ENCODE measurements around the gene EML3. TPM values are rescaled to one million over a fixed set of nuclear protein-coding genes. Genes with fewer than 3 reads are reported as not detected.

EML3 gene
- polyA plus RNA-seq, 2 of the 4 experiments (the other 2 are of a cell fraction): 15.2 to 27.2 TPM

- WGBS (ENCODE audit: missing lambda C conversion rate): 2% methylated on average over 57 of the region's 73 CpGs
- Histone ChIP-seq H3K27ac (peak within 1 kb of the TSS; percentile 94 to 97), H3K9me3 (no peaks in the 10 kb centered on the region), H3K4me2 (peak within 1 kb of the TSS; percentile 96), H3K4me3 (peak within 1 kb of the TSS; percentile 79), H3K4me1 (peaks cover 11% of the 10 kb centered on the region)
- CTCF ChIA-PET: interaction anchor here (0.7 to 1.6 kb wide), 7 partner anchors 10 to 266 kb away, joined by 3 to 6 read pairs (median 3); partner anchors contain the start of genes C11orf98, CSKMT and EML3
- DNase-seq (ENCODE audit: low read depth in 1 of 2, low spot score in 1 of 2) (peak; percentile 97 to 99), FAIRE-seq (no peak), ATAC-seq (peak; percentile 97 to 99)
- POLR2A ChIA-PET: interaction anchor here (0.6 to 2.0 kb wide), 11 partner anchors 9 to 108 kb away, joined by 3 to 35 read pairs (median 6); partner anchors contain the start of genes B3GAT3, C11orf98, CSKMT and HNRNPUL2
- TF ChIP-seq, protein P1, sequence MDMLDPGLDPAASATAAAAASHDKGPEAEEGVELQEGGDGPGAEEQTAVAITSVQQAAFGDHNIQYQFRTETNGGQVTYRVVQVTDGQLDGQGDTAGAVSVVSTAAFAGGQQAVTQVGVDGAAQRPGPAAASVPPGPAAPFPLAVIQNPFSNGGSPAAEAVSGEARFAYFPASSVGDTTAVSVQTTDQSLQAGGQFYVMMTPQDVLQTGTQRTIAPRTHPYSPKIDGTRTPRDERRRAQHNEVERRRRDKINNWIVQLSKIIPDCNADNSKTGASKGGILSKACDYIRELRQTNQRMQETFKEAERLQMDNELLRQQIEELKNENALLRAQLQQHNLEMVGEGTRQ (IDR thresholded peaks at IDR 0.05): no peak
- TF ChIP-seq KDM5A (IDR thresholded peaks at IDR 0.05) (peak; percentile 83), MAFK (IDR thresholded peaks at IDR 0.05; ENCODE audit: partially characterized antibody) (no peak), TP53 (CRISPR knock-in tag; IDR thresholded peaks at IDR 0.05) (no peak), CTCF (IDR thresholded peaks at IDR 0.05) (no peak), HOXA7 (CRISPR knock-in tag; IDR thresholded peaks at IDR 0.05) (no peak), BHLHE40 (IDR thresholded peaks at IDR 0.05; ENCODE audit: low read depth, low read length) (no peak), BCL3 (IDR thresholded peaks at IDR 0.05) (peak; percentile 92; the same call in 2 of the 3 replicates), CEBPB (IDR thresholded peaks at IDR 0.05) (no peak), EP300 (IDR thresholded peaks at IDR 0.05) (no peak), EHF (CRISPR knock-in tag; IDR thresholded peaks at IDR 0.05) (no peak), PHF8 (IDR thresholded peaks at IDR 0.05; ENCODE audit: borderline replicate concordance, low read depth) (peak; percentile 85; the same call in 1 of the 2 replicates), CHD4 (IDR thresholded peaks at IDR 0.05; ENCODE audit: borderline replicate concordance) (no peak), FOXS1 (CRISPR knock-in tag; IDR thresholded peaks at IDR 0.05) (no peak), ZC3H11A (IDR thresholded peaks at IDR 0.05) (no peak), MYC (IDR thresholded peaks at IDR 0.05; ENCODE audit: borderline replicate concordance, low read length) (no peak), RAD21 (conservative IDR thresholded peaks at IDR 0.05 in 1 of 2, IDR thresholded peaks at IDR 0.05 in 1 of 2) (no peak), NFE2L2 (conservative IDR thresholded peaks at IDR 0.05; ENCODE audit: low read length) (no peak), RARB (CRISPR knock-in tag; IDR thresholded peaks at IDR 0.05) (no peak), ESRRA (IDR thresholded peaks at IDR 0.05; ENCODE audit: borderline replicate concordance, low read length) (no peak), ZFP36 (IDR thresholded peaks at IDR 0.05; ENCODE audit: borderline replicate concordance, partially characterized antibody) (no peak), EHMT2 (IDR thresholded peaks at IDR 0.05; ENCODE audit: low read depth) (no peak), NPAS2 (CRISPR knock-in tag; IDR thresholded peaks at IDR 0.05; ENCODE audit: borderline replicate concordance) (no peak), HDAC2 (IDR thresholded peaks at IDR 0.05) (no peak), HEYL (CRISPR knock-in tag; IDR thresholded peaks at IDR 0.05) (no peak), E2F6 (IDR thresholded peaks at IDR 0.05; ENCODE audit: borderline replicate concordance, low read depth) (no peak; the same call in 1 of the 2 replicates), RFX5 (IDR thresholded peaks at IDR 0.05) (0 out of 2 replicates have a peak, but pooled peaks have one; percentile 27), TFCP2L1 (CRISPR knock-in tag; IDR thresholded peaks at IDR 0.05) (no peak), RCOR1 (IDR thresholded peaks at IDR 0.05; ENCODE audit: low read depth, low read length) (no peak), ZNF302 (CRISPR knock-in tag; IDR thresholded peaks at IDR 0.05) (no peak), NR3C1 (IDR thresholded peaks at IDR 0.05) (no peak), SMC3 (IDR thresholded peaks at IDR 0.05) (no peak), SREBF2 (IDR thresholded peaks at IDR 0.05) (no peak), JUN (IDR thresholded peaks at IDR 0.05) (peak; percentile 80 to 95), FOSB (CRISPR knock-in tag; IDR thresholded peaks at IDR 0.05) (no peak), HOXB13 (CRISPR knock-in tag; IDR thresholded peaks at IDR 0.05; ENCODE audit: low read depth) (0 out of 2 replicates have a peak, but pooled peaks have one; percentile 14)
- TF ChIP-seq, protein P2, sequence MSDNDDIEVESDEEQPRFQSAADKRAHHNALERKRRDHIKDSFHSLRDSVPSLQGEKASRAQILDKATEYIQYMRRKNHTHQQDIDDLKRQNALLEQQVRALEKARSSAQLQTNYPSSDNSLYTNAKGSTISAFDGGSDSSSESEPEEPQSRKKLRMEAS (IDR thresholded peaks at IDR 0.05): peak; percentile 69; the same call in 1 of the 2 replicates
- TF ChIP-seq, protein P3, sequence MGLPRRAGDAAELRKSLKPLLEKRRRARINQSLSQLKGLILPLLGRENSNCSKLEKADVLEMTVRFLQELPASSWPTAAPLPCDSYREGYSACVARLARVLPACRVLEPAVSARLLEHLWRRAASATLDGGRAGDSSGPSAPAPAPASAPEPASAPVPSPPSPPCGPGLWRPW (IDR thresholded peaks at IDR 0.05): no peak
Observed at GRCh38 chr11:62645946-62646824, 33.6 kb upstream of the EML3 start, which contains the start of gene GANAB. Gene GANAB (minus strand): TSS chr11:62646613. CDS start chr11:62646599, 14 bp downstream.

All from A549 (cell line).